ENCODE measurements around the gene PPBP. TPM values are rescaled to one million over a fixed set of nuclear protein-coding genes. Genes with fewer than 3 reads are reported as not detected.
"Not testable (repeated sequence)": the region's sequence is repeated elsewhere in the genome, so short reads cannot be mapped to it uniquely, and the experiment has no call there.

The PPBP gene
- total RNA-seq, 3 donors from 2014 or later = 1.3 to 2.0 (median 1.3) TPM

- H3K9me3 ChIP-seq = no peaks in the 10 kb centered on the region
- no peak for TF ChIP-seq POLR2A (IDR thresholded peaks at IDR 0.05)
- TF ChIP-seq POLR2AphosphoS5 (IDR thresholded peaks at IDR 0.05) = no peak
- no peaks in the 10 kb centered on the region for H3K27me3 ChIP-seq
- H3K4me1 ChIP-seq = no peaks in the 10 kb centered on the region
- H3K4me3 ChIP-seq = no peak overlapping the region
- no peak overlapping the region for H3K27ac ChIP-seq
- no peaks in the 10 kb centered on the region for H3K36me3 ChIP-seq
- DNase-seq (ENCODE audit: low spot score in 2 of 2) = no peak
- intact Hi-C loops (cut with DNase I; ENCODE audit: low total_unique reads) = no loop called here
Observed at GRCh38 chr4:73989928-73990327, 1.9 kb upstream of the PPBP start.

- Histone ChIP-seq H3K27ac (no peak overlapping the region), H3K27me3 (no peaks in the 10 kb centered on the region), H3K4me1 (no peaks in the 10 kb centered on the region), H3K4me3 (no peak overlapping the region), H3K36me3 (no peaks in the 10 kb centered on the region), H3K9me3 (no peaks in the 10 kb centered on the region)
- intact Hi-C loops (cut with DNase I; ENCODE audit: low total_unique reads) = no loop called here
- TF ChIP-seq, protein P1, sequence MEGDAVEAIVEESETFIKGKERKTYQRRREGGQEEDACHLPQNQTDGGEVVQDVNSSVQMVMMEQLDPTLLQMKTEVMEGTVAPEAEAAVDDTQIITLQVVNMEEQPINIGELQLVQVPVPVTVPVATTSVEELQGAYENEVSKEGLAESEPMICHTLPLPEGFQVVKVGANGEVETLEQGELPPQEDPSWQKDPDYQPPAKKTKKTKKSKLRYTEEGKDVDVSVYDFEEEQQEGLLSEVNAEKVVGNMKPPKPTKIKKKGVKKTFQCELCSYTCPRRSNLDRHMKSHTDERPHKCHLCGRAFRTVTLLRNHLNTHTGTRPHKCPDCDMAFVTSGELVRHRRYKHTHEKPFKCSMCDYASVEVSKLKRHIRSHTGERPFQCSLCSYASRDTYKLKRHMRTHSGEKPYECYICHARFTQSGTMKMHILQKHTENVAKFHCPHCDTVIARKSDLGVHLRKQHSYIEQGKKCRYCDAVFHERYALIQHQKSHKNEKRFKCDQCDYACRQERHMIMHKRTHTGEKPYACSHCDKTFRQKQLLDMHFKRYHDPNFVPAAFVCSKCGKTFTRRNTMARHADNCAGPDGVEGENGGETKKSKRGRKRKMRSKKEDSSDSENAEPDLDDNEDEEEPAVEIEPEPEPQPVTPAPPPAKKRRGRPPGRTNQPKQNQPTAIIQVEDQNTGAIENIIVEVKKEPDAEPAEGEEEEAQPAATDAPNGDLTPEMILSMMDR (IDR thresholded peaks at IDR 0.05) = no peak
- TF ChIP-seq POLR2AphosphoS5 (IDR thresholded peaks at IDR 0.05) (no peak), POLR2A (IDR thresholded peaks at IDR 0.05) (no peak)
- no peak for DNase-seq (ENCODE audit: low spot score in 2 of 2)
Observed at GRCh38 chr4:73989031-73989430, 1.0 kb upstream of the PPBP start.

DNA sequence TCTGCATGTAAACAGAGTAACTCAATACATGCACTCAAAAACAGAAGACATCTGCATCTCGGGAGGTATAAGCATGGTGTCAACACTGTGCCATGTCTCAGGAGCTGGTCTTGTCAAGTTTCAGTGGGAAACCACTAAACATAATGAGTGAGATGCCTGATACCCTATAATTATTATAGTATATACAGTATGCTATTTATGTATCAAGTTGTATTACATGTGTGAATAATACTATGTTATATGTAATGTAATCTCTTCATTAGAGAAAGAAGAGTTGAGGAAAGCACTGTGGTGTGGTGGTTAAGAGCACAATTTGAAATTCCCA is 2.5 kb downstream of the PPBP start:
- no peak for DNase-seq (ENCODE audit: low spot score in 2 of 2)
- intact Hi-C loops (cut with DNase I; ENCODE audit: low total_unique reads) = no loop called here
- no peaks in the 10 kb centered on the region for H3K27me3 ChIP-seq
- no peak overlapping the region for H3K27ac ChIP-seq
- H3K4me3 ChIP-seq = no peak overlapping the region
- H3K4me1 ChIP-seq = no peaks in the 10 kb centered on the region
- H3K36me3 ChIP-seq = no peaks in the 10 kb centered on the region
- TF ChIP-seq POLR2AphosphoS5 (IDR thresholded peaks at IDR 0.05) = no peak
- TF ChIP-seq, protein P1 (IDR thresholded peaks at IDR 0.05) = no peak
- no peaks in the 10 kb centered on the region for H3K9me3 ChIP-seq

DNA sequence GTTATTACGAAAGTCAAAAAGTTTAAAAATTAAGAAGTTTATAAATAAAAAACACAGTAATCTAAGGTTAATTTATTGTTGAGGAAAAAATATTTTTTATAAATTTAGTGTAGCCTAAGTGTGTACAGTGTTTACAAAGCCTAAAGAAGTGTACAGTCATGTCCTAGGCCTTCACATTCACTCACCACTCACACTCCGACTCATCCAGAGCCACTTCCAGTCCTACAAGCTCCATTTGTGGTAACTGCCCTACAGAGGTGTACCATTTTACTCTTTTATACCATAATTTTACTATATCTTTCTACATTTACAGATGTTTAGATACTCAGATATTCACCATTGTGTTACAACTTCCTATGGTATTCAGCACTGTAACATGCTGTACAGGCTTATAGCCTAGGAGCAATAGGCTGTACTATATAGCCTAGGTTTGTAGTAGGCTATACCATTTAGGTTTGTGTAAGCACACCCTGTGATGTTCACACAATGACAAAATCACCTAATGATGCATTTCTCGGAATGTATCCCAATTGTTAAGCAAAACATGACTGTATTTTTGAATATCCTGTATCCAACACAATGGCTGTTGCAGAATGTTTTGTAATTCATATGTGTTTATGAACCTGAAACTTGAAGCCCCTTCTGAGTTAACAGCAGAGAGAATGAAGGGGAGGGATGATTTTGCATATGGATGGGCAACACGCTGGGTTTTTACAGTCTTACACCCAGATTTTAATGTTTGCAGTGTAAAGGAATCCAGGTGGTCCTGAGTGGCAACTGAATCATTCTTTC is 3.1 kb downstream of the PPBP start:
- TF ChIP-seq POLR2AphosphoS5 (IDR thresholded peaks at IDR 0.05) (no peak), POLR2A (IDR thresholded peaks at IDR 0.05) (no peak)
- TF ChIP-seq, protein P1 (IDR thresholded peaks at IDR 0.05) = no peak
- no peaks in the 10 kb centered on the region for H3K36me3 ChIP-seq
- DNase-seq (ENCODE audit: low spot score in 2 of 2) = no peak
- H3K4me1 ChIP-seq = no peaks in the 10 kb centered on the region
- H3K27me3 ChIP-seq = no peaks in the 10 kb centered on the region
- intact Hi-C loops (cut with DNase I; ENCODE audit: low total_unique reads) = no loop called here
- no peaks in the 10 kb centered on the region for H3K9me3 ChIP-seq
- no peak overlapping the region for H3K27ac ChIP-seq
- no peak overlapping the region for H3K4me3 ChIP-seq

GRCh38 chr4:73981175-73981574 is 6.8 kb downstream of the PPBP start:
- DNase-seq (ENCODE audit: low spot score in 2 of 2); H3K27me3 ChIP-seq; H3K27ac ChIP-seq; H3K4me3 ChIP-seq; H3K4me1 ChIP-seq; H3K36me3 ChIP-seq; intact Hi-C loops (cut with DNase I; ENCODE audit: low total_unique reads); H3K9me3 ChIP-seq: not testable (repeated sequence)

GRCh38 chr4:73979407-73979957 is 8.5 kb downstream of the PPBP start:
- Histone ChIP-seq H3K36me3 (no peaks in the 10 kb centered on the region), H3K27ac (no peak overlapping the region), H3K4me3 (no peak overlapping the region), H3K27me3 (no peaks in the 10 kb centered on the region), H3K9me3 (peaks cover 10 to 11% of the 10 kb centered on the region in 2 donors), H3K4me1 (no peaks in the 10 kb centered on the region)
- DNase-seq (ENCODE audit: low spot score in 2 of 2) = no peak
- intact Hi-C loops (cut with DNase I; ENCODE audit: low total_unique reads) = no loop called here
- no peak for TF ChIP-seq POLR2A (IDR thresholded peaks at IDR 0.05)
- TF ChIP-seq, protein P1 (IDR thresholded peaks at IDR 0.05) = no peak
- TF ChIP-seq POLR2AphosphoS5 (IDR thresholded peaks at IDR 0.05) = no peak
